Transverse colon (tissue), 3 donors: ENCODE measurements around the gene KDM5A.

Experiments
- CTCF ChIP-seq, 5 experiments: fragments of 200-600 bp in 3 of 5; fragments of 450-650 bp in 2 of 5; sonication (generic) in 3 of 5; IDR thresholded peaks; 1 replicate in 2 of 5; 2 replicates in 3 of 5; pipeline ENCODE4 v1.5.1; 2016 to 2017; ENCODE audit warnings: antibody characterized with exemption in 5 of 5, inconsistent platforms in 3 of 5, mild to moderate bottlenecking in 2 of 5, moderate library complexity in 1 of 5
- POLR2A ChIP-seq: fragments of 450-650 bp; IDR thresholded peaks from one replicate; pipeline ENCODE4 v1.6.1; 2016; ENCODE audit warnings: antibody characterized with exemption, mild to moderate bottlenecking, moderate library complexity

- TF ChIP-seq CTCF (IDR thresholded peaks at IDR 0.05) = no peak
- TF ChIP-seq POLR2A = no peak
Observed at GRCh38 chr12:422526-422925, 33.4 kb upstream of the KDM5A start.
